IMR-90 (cell line): ENCODE results near the gene SMLR1. TPM values are rescaled to one million over a fixed set of nuclear protein-coding genes. Genes with fewer than 3 reads are reported as not detected.

Experiments
- ATAC-seq: fragments of 200-7000 bp; cut with Tn5 transposase; 2 replicates; pipeline ENCODE4 v1.9.1; 2020; ENCODE audit warnings: low read depth, mild to moderate bottlenecking, moderate library complexity
- BruUV-seq: library from RNA; stranded (reverse); fragments of 400-500 nt; replicated peaks from 2 replicates; lab custom pipeline; 2021; lab: Mats Ljungman, UMichigan
- CTCF ChIA-PET: fragments of 300-600 bp; formaldehyde crosslinking; extraction: SDS; loops from one replicate; lab custom pipeline; 2021; ENCODE audit warnings: antibody characterized with exemption; lab: Yijun Ruan, JAX
- POLR2A ChIA-PET: fragments of 300-600 bp; sonication (Branson Sonifier 250); formaldehyde crosslinking; loops from one replicate; lab custom pipeline; 2022; ENCODE audit warnings: antibody characterized with exemption; ENCODE audit not compliant: unreplicated experiment; lab: Charles Lee
- DNase-seq: peaks from one replicate; pipeline ENCODE4 v3.0.0; 2013
- H2AFZ ChIP-seq: replicated peaks from 2 replicates; pipeline ENCODE3; 2013; ENCODE audit warnings: low read length, mild to moderate bottlenecking; ENCODE audit not compliant: poor library complexity
- H2AK5ac ChIP-seq: 2 replicates; pipeline ENCODE4 v1.6.1; 2013; ENCODE audit warnings: low read depth, low read length, inconsistent platforms
- H2AK9ac ChIP-seq: replicated peaks from 2 replicates; pipeline ENCODE3; 2013; ENCODE audit warnings: mild to moderate bottlenecking, low read depth, low read length, moderate library complexity; ENCODE audit not compliant: poor library complexity
- H2BK120ac ChIP-seq: 2 replicates; pipeline ENCODE4 v1.6.1; 2013; ENCODE audit warnings: low read depth, low read length, inconsistent platforms
- H2BK15ac ChIP-seq: 3 replicates; pipeline ENCODE4 v1.6.1; 2013; ENCODE audit warnings: low read depth, low read length, inconsistent platforms
- H2BK20ac ChIP-seq: 2 replicates; pipeline ENCODE4 v1.6.1; 2013; ENCODE audit warnings: low read depth, mild to moderate bottlenecking, inconsistent platforms, low read length, moderate library complexity
- H2BK5ac ChIP-seq: 2 replicates; pipeline ENCODE4 v1.6.1; 2013; ENCODE audit warnings: mild to moderate bottlenecking, low read depth, low read length, inconsistent platforms; ENCODE audit not compliant: poor library complexity, severe bottlenecking
- H3K14ac ChIP-seq: replicated peaks from 2 replicates; pipeline ENCODE4 v1.6.1; 2013; ENCODE audit warnings: low read depth, low read length, inconsistent platforms
- H3K18ac ChIP-seq: 2 replicates; pipeline ENCODE4 v1.6.1; 2013; ENCODE audit warnings: low read depth, low read length, control low read depth
- H3K23ac ChIP-seq: 2 replicates; pipeline ENCODE4 v1.6.1; 2013; ENCODE audit warnings: low read depth, low read length, inconsistent platforms
- H3K27ac ChIP-seq: 2 replicates; pipeline ENCODE4 v1.5.1; 2013; ENCODE audit warnings: mild to moderate bottlenecking, control low read depth, low read length; ENCODE audit not compliant: insufficient read depth
- H3K27me3 ChIP-seq: 2 replicates; pipeline ENCODE4 v1.6.1; 2013; ENCODE audit warnings: low read length; ENCODE audit not compliant: control insufficient read depth, insufficient read depth
- H3K36me3 ChIP-seq: 2 replicates; pipeline ENCODE4 v1.6.1; 2013; ENCODE audit warnings: low read length, mixed read lengths; ENCODE audit not compliant: control insufficient read depth, insufficient read depth
- H3K4ac ChIP-seq: 2 replicates; pipeline ENCODE4 v1.6.1; 2013; ENCODE audit warnings: low read depth, low read length, inconsistent platforms
- H3K4me1 ChIP-seq: 2 replicates; pipeline ENCODE4 v1.6.1; 2013; ENCODE audit warnings: low read length, mixed read lengths; ENCODE audit not compliant: control insufficient read depth, insufficient read depth
- H3K4me2 ChIP-seq: 2 replicates; pipeline ENCODE4 v1.6.1; 2013; ENCODE audit warnings: low read depth, mild to moderate bottlenecking, control low read depth, low read length, moderate library complexity
- H3K4me3 ChIP-seq: 2 replicates; pipeline ENCODE4 v1.5.1; 2013; ENCODE audit warnings: low read depth, mild to moderate bottlenecking, control low read depth, low read length, moderate library complexity; ENCODE audit not compliant: insufficient read depth
- H3K56ac ChIP-seq: 2 replicates; pipeline ENCODE4 v1.6.1; 2013; ENCODE audit warnings: low read length, inconsistent platforms; ENCODE audit not compliant: insufficient read depth; ENCODE audit errors: extremely low read depth
- H3K79me1 ChIP-seq, 2 experiments: 2 replicates each; pipeline ENCODE4 v1.6.1; 2013; ENCODE audit warnings: low read length in 2 of 2, inconsistent platforms in 1 of 2, low read depth in 1 of 2
- H3K9ac ChIP-seq: 2 replicates; pipeline ENCODE4 v1.6.1; 2013; ENCODE audit warnings: low read depth, low read length, control low read depth
- H3K9me1 ChIP-seq: 2 replicates; pipeline ENCODE4 v1.6.1; 2013; ENCODE audit warnings: low read length, inconsistent platforms; ENCODE audit not compliant: insufficient read depth
- H3K9me3 ChIP-seq: 2 replicates; pipeline ENCODE4 v1.6.1; 2013; ENCODE audit warnings: low read length; ENCODE audit not compliant: control insufficient read depth, insufficient read depth
- H4K20me1 ChIP-seq: 2 replicates; pipeline ENCODE4 v1.6.1; 2013; ENCODE audit warnings: low read length, inconsistent platforms; ENCODE audit not compliant: insufficient read depth
- H4K5ac ChIP-seq: 2 replicates; pipeline ENCODE4 v1.6.1; 2013; ENCODE audit warnings: mild to moderate bottlenecking, low read depth, low read length, control low read depth
- H4K8ac ChIP-seq, 2 experiments: 2 replicates each; pipeline ENCODE4 v1.6.1; 2013; ENCODE audit warnings: low read depth in 2 of 2, low read length in 2 of 2, control low read depth in 1 of 2, inconsistent platforms in 1 of 2
- H4K91ac ChIP-seq: 2 replicates; pipeline ENCODE4 v1.6.1; 2013; ENCODE audit warnings: low read depth, low read length, inconsistent platforms; ENCODE audit not compliant: insufficient read depth
- BHLHE40 ChIP-seq: fragments of 150-350 bp; IDR thresholded peaks from 2 replicates; pipeline ENCODE4 v1.6.1; 2016; ENCODE audit warnings: mild to moderate bottlenecking, low read depth, low read length
- CHD1 ChIP-seq: IDR thresholded peaks from 2 replicates; pipeline ENCODE4 v1.6.1; 2012; ENCODE audit warnings: low read depth, low read length, improper control_type of control experiment
- FOS ChIP-seq: fragments of 150-350 bp; IDR thresholded peaks from 2 replicates; pipeline ENCODE4 v1.6.1; 2016; ENCODE audit warnings: low read depth, low read length
- MAFK ChIP-seq: IDR thresholded peaks from 2 replicates; pipeline ENCODE4 v1.6.1; 2012; ENCODE audit warnings: low read depth, low read length, improper control_type of control experiment
- MAZ ChIP-seq: IDR thresholded peaks from 2 replicates; pipeline ENCODE4 v1.6.1; 2012; ENCODE audit warnings: low read depth, mild to moderate bottlenecking, low read length, improper control_type of control experiment, moderate library complexity, borderline replicate concordance
- MXI1 ChIP-seq: IDR thresholded peaks from 2 replicates; pipeline ENCODE4 v1.6.1; 2012; ENCODE audit warnings: low read depth, mild to moderate bottlenecking, low read length, moderate library complexity, borderline replicate concordance
- NFE2L2 ChIP-seq: fragments of 150-350 bp; IDR thresholded peaks from 2 replicates; pipeline ENCODE4 v1.6.1; 2016; ENCODE audit warnings: low read depth, mild to moderate bottlenecking, low read length
- RAD21 ChIP-seq: IDR thresholded peaks from 2 replicates; pipeline ENCODE4 v1.6.1; 2012; ENCODE audit warnings: low read length, improper control_type of control experiment
- RFX5 ChIP-seq: IDR thresholded peaks from 2 replicates; pipeline ENCODE4 v1.8.0; 2012; ENCODE audit warnings: low read depth, mild to moderate bottlenecking, low read length, moderate library complexity
- WGBS, 2 experiments: methylation state at CpG; one replicate each; pipeline versions ENCODE4 v1.1.5 to v1.1.7; 2013; ENCODE audit warnings: missing lambda C conversion rate in 2 of 2; ENCODE audit not compliant: insufficient read length in 1 of 2; ENCODE audit errors: extremely low coverage in 2 of 2; 5-methylcytosine and 5-hydroxymethylcytosine counted together
- dilution Hi-C: fragments of 300-500 bp; cut with HindIII; formaldehyde crosslinking; loops from one replicate; pipeline ENCODE4 v1.14.3; 2018; ENCODE audit warnings: low sequenced_read_pairs; ENCODE audit not compliant: unreplicated experiment
- in situ Hi-C: fragments of 300-500 bp; cut with MboI; formaldehyde crosslinking; loops from 3 replicates; pipeline ENCODE4 v1.14.3; 2019; ENCODE audit warnings: low sequenced_read_pairs, inconsistent platforms, mixed read lengths
- intact Hi-C: fragments of 100-400 bp; cut with micrococcal nuclease; formaldehyde crosslinking; loops from 2 replicates; pipeline ENCODE4 v1.10.0; 2022
- polyA plus RNA-seq, 3 experiments: library from polyadenylated mRNA; depleted of rRNA; stranded (reverse); fragments of >200 nt; gene quantifications; 2 replicates each; pipeline ENCODE4 v1.2.3, GENCODE V29; 2012; ENCODE audit warnings: low replicate concordance in 1 of 3
- total RNA-seq: library from RNA; depleted of rRNA; stranded (reverse); fragments of >200 nt; gene quantifications from 2 replicates; pipeline ENCODE4 v1.2.3, GENCODE V29; 2012
- TF ChIP-seq, protein P1 (sequence below): fragments of 150-350 bp; IDR thresholded peaks from 2 replicates; pipeline ENCODE4 v1.6.1; 2017; ENCODE audit warnings: mild to moderate bottlenecking, antibody characterized with exemption, low read length, low read depth
- TF ChIP-seq, protein P2 (sequence below): fragments of 150-350 bp; IDR thresholded peaks from 2 replicates; pipeline ENCODE4 v1.6.1; 2016; ENCODE audit warnings: low read depth, mild to moderate bottlenecking, low read length, moderate library complexity, borderline replicate concordance

SMLR1 gene
- total and polyA plus RNA-seq, 2 of the 4 experiments (the other 2 are of a cell fraction), result not detected

GRCh38 chr6:130822736-130823135, 4.5 kb upstream of the SMLR1 start:
- no peak overlapping the region for H3K14ac ChIP-seq
- no peak for TF ChIP-seq RAD21
- TF ChIP-seq CHD1, result no peak
- no peak for TF ChIP-seq RFX5
- no peak for TF ChIP-seq MAFK
- TF ChIP-seq NFE2L2, result no peak
- TF ChIP-seq, protein P1, sequence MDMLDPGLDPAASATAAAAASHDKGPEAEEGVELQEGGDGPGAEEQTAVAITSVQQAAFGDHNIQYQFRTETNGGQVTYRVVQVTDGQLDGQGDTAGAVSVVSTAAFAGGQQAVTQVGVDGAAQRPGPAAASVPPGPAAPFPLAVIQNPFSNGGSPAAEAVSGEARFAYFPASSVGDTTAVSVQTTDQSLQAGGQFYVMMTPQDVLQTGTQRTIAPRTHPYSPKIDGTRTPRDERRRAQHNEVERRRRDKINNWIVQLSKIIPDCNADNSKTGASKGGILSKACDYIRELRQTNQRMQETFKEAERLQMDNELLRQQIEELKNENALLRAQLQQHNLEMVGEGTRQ, result no peak
- TF ChIP-seq BHLHE40, result no peak
- TF ChIP-seq FOS, result no peak
- no peak for TF ChIP-seq MAZ
- TF ChIP-seq, protein P2, sequence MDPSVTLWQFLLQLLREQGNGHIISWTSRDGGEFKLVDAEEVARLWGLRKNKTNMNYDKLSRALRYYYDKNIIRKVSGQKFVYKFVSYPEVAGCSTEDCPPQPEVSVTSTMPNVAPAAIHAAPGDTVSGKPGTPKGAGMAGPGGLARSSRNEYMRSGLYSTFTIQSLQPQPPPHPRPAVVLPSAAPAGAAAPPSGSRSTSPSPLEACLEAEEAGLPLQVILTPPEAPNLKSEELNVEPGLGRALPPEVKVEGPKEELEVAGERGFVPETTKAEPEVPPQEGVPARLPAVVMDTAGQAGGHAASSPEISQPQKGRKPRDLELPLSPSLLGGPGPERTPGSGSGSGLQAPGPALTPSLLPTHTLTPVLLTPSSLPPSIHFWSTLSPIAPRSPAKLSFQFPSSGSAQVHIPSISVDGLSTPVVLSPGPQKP, result no peak
- TF ChIP-seq MXI1, result no peak
- no peaks in the 10 kb centered on the region for H4K20me1 ChIP-seq
- no peak overlapping the region for H3K9ac ChIP-seq
- DNase-seq (no peak), ATAC-seq (no peak)
- CTCF ChIA-PET, result no interaction called here
- dilution Hi-C loops (no loop called here), intact Hi-C loops (no loop called here), in situ Hi-C loops (no loop called here)
- no peaks in the 10 kb centered on the region for H3K9me1 ChIP-seq
- no peaks in the 10 kb centered on the region for H3K36me3 ChIP-seq
- H3K27ac ChIP-seq, result no peak overlapping the region
- H2AK5ac ChIP-seq, result no peak overlapping the region
- no peaks in the 10 kb centered on the region for H3K79me1 ChIP-seq
- H4K91ac ChIP-seq, result no peak overlapping the region
- no TSS peak for BruUV-seq
- POLR2A ChIA-PET, result no interaction called here
- no peak overlapping the region for H3K23ac ChIP-seq
- no peak overlapping the region for H2BK5ac ChIP-seq
- no peaks in the 10 kb centered on the region for H3K4me1 ChIP-seq
- no peak overlapping the region for H2AFZ ChIP-seq
- no peak overlapping the region for H3K18ac ChIP-seq
- no CpG with 5 or more reads among the region's 1 CpG for WGBS, 2 experiments
- H3K27me3 ChIP-seq, result no peaks in the 10 kb centered on the region
- H2BK20ac ChIP-seq, result no peak overlapping the region
- no peak overlapping the region for H3K4me3 ChIP-seq
- H3K9me3 ChIP-seq, result no peaks in the 10 kb centered on the region
- no peak overlapping the region for H4K8ac ChIP-seq
- no peak overlapping the region for H2BK15ac ChIP-seq
- no peak overlapping the region for H3K56ac ChIP-seq
- H3K4me2 ChIP-seq, result no peak overlapping the region
- no peak overlapping the region for H2BK120ac ChIP-seq
- no peak overlapping the region for H2AK9ac ChIP-seq
- no peak overlapping the region for H4K5ac ChIP-seq
- no peak overlapping the region for H3K4ac ChIP-seq
